Suppressor macrophage treated with lipopolysaccharide for 1 hour (primary cell): Measurements from ENCODE around the gene NPY2R.

Source experiments
- DNase-seq, 3 donors: peaks; one replicate each; pipeline ENCODE4 v3.0.0-alpha.2; 2020 to 2022

Gene NPY2R

GRCh38 chr4:155252327-155252726, 43.9 kb downstream of the NPY2R start:
- no peak for DNase-seq

GRCh38 chr4:155263480-155263879, 55.0 kb downstream of the NPY2R start:
- no peak for DNase-seq

- no peak for DNase-seq
Observed at GRCh38 chr4:155265113-155265512, 56.7 kb downstream of the NPY2R start.
